HUES64 (cell line): ENCODE measurements around the gene DCUN1D3.

ENCODE experiments used
- H3K27ac ChIP-seq: 2 replicates; pipeline ENCODE4 v1.7.0; 2013; ENCODE audit warnings: low read depth, low read length, inconsistent platforms
- H3K27me3 ChIP-seq: 2 replicates; pipeline ENCODE4 v1.6.1; 2013; ENCODE audit warnings: mild to moderate bottlenecking, low read length; ENCODE audit not compliant: insufficient read depth
- H3K36me3 ChIP-seq: 2 replicates; pipeline ENCODE4 v1.6.1; 2013; ENCODE audit warnings: mild to moderate bottlenecking, low read length; ENCODE audit not compliant: insufficient read depth
- H3K4me1 ChIP-seq: 2 replicates; pipeline ENCODE4 v1.6.1; 2013; ENCODE audit warnings: mild to moderate bottlenecking, low read length, moderate library complexity; ENCODE audit not compliant: insufficient read depth
- H3K4me3 ChIP-seq: 2 replicates; pipeline ENCODE4 v1.5.1; 2013; ENCODE audit warnings: mild to moderate bottlenecking, low read length, moderate library complexity
- H3K9ac ChIP-seq: 2 replicates; pipeline ENCODE4 v1.6.1; 2013; ENCODE audit warnings: mild to moderate bottlenecking, low read depth, low read length
- H3K9me3 ChIP-seq: 2 replicates; pipeline ENCODE4 v1.6.1; 2013; ENCODE audit warnings: low read depth, low read length; ENCODE audit not compliant: insufficient read depth
- WGBS: fragments of 150-250, 120-280 bp; methylation state at CpG from one replicate; pipeline ENCODE4 v1.1.7; 2013; ENCODE audit warnings: missing lambda C conversion rate; 5-methylcytosine and 5-hydroxymethylcytosine counted together

DCUN1D3 gene

DNA sequence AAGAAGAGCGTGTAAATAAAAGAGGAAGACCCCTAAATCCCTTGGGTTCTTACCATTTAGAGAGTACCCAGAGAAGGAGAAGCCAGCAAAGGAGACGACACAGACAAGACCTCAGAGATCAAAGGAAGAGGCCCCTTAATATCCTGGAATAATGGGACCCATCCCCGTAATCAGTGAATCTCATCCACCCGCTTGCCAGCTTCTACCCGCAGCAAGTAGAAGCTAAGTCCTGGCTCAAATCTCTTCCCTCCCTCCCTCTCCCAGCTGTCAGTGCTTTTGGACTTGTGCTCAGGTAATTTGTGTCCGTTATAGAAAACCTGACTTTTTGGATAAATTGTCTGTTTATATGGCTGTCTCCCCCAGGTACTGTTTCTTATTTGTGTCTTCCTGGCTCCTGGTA, 2.3 kb upstream of the DCUN1D3 start:
- Histone ChIP-seq H3K27ac (no peak overlapping the region; the same call in 1 of the 2 replicates), H3K9ac (no peak overlapping the region), H3K4me1 (peaks cover 22% of the 10 kb centered on the region), H3K36me3 (peaks cover 9% of the 10 kb centered on the region; the same call in 1 of the 2 replicates), H3K4me3 (peak overlapping the region; percentile 91), H3K27me3 (no peaks in the 10 kb centered on the region), H3K9me3 (no peaks in the 10 kb centered on the region)
- WGBS: 95% methylated on average over 6 of the region's 6 CpGs

DNA sequence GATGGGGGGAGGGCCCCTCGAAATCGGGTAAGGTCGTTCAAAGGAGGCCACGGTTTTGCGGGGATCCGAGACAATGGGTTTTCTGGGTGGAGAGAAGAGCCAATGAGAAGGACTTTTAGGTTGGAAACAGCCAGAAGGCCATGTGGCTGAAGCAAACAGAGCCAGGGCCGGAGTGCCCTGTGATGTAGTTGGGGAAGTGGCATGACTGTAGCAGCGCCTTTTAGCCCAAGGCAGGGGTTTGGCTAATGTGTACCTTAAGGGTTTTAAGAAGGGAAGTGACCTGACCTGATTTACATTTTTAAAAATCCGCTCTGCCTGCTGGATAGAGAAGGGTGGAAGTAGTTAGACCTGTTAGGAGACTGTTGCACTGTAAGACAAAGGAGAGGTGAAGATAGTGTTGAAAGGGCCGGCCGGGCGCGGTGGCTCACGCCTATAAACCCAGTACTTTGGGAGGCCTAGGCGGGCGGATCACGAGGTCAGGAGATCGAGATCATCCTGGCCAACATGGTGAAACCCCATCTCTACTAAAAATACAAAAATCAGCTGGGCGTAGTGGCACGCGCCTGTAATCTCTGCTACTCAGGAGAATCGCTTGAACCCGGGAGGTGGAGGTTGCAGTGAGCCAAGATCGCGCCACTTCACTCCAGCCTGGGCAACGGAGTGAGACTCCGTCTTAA, 1.4 kb upstream of the DCUN1D3 start:
- Histone ChIP-seq H3K9ac (peak overlapping the region; percentile 98), H3K4me3 (peak overlapping the region; percentile 91), H3K9me3 (no peaks in the 10 kb centered on the region), H3K4me1 (peaks cover 22% of the 10 kb centered on the region), H3K27ac (peak overlapping the region; percentile 85), H3K27me3 (no peaks in the 10 kb centered on the region), H3K36me3 (peaks cover 15% of the 10 kb centered on the region)
- 47% methylated on average over 27 of the region's 27 CpGs for WGBS

DNA sequence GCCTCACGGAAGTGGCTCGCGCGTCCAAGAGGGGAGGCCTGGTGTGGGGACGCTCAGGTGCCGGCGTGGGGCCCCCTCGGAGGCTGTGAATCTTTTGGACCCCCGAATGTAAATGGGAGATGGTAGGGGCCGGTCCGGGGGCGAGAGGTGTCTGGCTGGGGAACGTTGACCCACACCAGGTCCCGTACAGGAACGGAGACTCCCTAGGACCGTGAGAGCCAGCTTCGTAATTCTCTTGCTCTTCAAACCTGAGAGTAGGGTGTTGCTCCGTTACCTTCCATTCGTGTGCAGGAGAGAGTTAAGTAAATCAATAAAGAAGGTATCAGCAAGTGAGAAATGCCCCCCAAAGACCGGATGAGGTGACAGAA, 894 bp upstream of the DCUN1D3 start:
- H3K9me3 ChIP-seq: no peaks in the 10 kb centered on the region
- peak overlapping the region; percentile 91 for H3K4me3 ChIP-seq
- H3K27me3 ChIP-seq: no peaks in the 10 kb centered on the region
- H3K4me1 ChIP-seq: peaks cover 22% of the 10 kb centered on the region
- H3K27ac ChIP-seq: peak overlapping the region; percentile 85
- under 1% methylated on average over 20 of the region's 20 CpGs for WGBS
- peaks cover 19% of the 10 kb centered on the region for H3K36me3 ChIP-seq
- H3K9ac ChIP-seq: peak overlapping the region; percentile 98

DNA sequence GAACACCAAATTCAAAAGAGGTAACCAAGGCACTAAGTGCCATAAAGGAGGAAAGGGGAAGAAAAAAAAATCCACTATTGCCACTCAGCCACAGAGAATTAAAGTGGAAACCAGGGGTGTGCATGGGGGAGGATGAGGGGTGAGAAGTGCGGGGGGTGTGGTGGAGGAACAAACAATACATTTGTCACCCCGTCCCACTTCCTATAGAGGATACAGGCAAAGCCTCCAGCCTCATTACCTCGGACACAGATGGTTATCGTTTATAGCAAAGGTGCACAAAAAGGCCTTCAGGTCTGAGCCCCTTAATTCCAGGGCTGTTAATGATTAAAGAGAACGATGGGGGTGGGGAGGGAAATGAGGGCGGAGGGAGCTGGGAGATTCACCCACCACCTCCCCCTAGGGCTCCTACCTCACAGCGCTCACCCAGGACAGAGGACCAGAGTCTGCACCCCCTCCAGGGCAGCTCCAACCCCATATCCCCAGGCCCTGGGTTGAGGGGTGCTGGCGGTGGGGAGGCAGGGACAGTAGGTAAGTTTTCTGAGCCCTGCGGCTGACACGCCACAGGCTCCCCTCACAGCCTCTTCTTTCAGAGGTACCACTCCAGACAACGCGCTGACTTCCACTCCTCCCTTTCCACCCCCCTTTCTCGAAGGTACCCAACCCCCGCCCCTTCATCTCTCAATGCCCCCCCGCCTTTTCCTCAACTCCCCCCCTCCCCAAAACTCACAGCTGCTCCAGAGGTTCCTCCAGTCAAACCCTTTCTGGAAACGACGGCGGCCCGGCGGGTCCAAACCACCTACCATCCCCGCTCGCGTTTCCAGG, 470 bp downstream of the DCUN1D3 start:
- Histone ChIP-seq H3K4me3 (peak overlapping the region; percentile 91), H3K27ac (peak overlapping the region; percentile 76), H3K27me3 (no peaks in the 10 kb centered on the region), H3K9ac (peak overlapping the region; percentile 80), H3K4me1 (peaks cover 22% of the 10 kb centered on the region), H3K36me3 (peaks cover 28% of the 10 kb centered on the region), H3K9me3 (no peaks in the 10 kb centered on the region)
- WGBS: under 1% methylated on average over 17 of the region's 23 CpGs

DNA sequence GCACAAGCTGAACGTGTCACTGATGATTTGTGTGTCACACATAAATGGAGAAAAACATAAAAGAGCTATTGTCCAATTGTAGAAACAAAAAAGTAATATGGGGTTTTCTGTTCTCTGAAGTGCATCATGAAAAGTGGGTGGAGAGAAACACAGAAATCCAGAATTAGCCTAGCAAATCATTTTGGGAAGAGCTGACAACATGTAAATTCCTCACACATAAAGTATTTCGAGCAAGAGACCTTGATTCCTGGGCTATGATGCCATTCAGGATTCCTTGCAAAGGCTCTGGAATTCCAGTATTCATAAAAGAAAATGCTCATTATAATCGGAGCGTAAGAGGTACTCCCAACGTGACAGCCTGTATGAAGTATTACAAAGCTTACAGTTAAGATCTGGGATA, 1.1 kb downstream of the DCUN1D3 start:
- Histone ChIP-seq H3K4me1 (peaks cover 22% of the 10 kb centered on the region), H3K9me3 (no peaks in the 10 kb centered on the region), H3K27ac (no peak overlapping the region), H3K36me3 (peaks cover 28% of the 10 kb centered on the region), H3K4me3 (peak overlapping the region; percentile 91), H3K27me3 (no peaks in the 10 kb centered on the region), H3K9ac (peak overlapping the region; percentile 80; the same call in 1 of the 2 replicates)
- 58% methylated on average over 5 of the region's 5 CpGs for WGBS

DNA sequence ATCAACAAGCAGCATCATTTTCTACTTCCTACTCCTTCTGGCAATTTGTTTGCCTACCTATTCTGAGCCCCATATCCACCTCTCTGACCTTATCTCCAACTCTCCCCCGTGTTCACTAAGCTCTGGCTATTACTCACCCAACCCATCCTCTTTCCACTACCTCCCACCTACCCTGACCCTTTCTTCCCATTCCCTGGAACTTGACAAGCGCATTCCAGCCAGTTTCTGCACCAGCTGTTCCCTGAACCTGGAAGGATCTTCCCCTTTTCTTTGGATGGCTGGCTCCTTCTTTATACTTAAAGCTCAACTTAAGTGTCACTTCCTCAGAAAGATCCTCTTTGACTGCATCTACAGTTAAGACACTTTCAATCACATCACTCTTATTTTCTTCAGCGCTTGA, 2.2 kb downstream of the DCUN1D3 start:
- Histone ChIP-seq H3K9ac (no peak overlapping the region), H3K4me3 (no peak overlapping the region), H3K27ac (no peak overlapping the region), H3K9me3 (no peaks in the 10 kb centered on the region), H3K4me1 (peaks cover 22% of the 10 kb centered on the region), H3K36me3 (peaks cover 31% of the 10 kb centered on the region), H3K27me3 (no peaks in the 10 kb centered on the region)
- 75% methylated on average over 3 of the region's 3 CpGs for WGBS

DNA sequence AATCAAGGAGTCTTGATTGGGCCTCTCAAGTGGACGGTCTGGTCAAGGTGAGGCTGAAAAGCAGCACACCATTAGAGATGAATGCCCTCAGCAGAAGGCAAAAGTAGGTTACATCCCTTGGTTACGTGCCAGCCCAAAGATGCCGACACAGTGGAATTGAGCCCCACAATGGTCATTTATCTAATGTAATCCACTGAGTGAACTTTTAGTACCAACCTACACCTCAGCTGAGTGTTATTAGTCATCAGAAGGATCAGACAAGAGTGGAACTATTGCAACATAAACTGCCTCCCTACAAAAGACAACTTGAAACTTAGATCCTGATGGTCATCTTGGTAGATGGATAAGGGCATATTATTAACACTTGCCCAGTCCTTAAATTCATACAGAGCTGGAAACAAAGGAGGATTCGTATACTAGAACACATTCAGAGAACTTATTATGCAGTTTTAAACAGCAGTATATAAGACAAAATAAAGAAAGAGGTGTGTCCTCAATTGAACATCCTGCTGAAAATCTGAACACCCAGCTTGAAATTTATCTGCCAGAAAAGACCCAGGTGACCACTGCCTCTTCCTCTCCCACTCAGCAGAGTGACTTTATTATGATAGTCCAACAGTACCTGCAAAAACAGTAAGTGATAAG, 2.8 kb downstream of the DCUN1D3 start:
- no peak overlapping the region for H3K27ac ChIP-seq
- H3K4me1 ChIP-seq: peaks cover 22% of the 10 kb centered on the region
- no peaks in the 10 kb centered on the region for H3K27me3 ChIP-seq
- WGBS: 95% methylated on average over 3 of the region's 4 CpGs
- H3K9ac ChIP-seq: no peak overlapping the region
- no peaks in the 10 kb centered on the region for H3K9me3 ChIP-seq
- H3K36me3 ChIP-seq: peaks cover 30% of the 10 kb centered on the region
- H3K4me3 ChIP-seq: no peak overlapping the region

DNA sequence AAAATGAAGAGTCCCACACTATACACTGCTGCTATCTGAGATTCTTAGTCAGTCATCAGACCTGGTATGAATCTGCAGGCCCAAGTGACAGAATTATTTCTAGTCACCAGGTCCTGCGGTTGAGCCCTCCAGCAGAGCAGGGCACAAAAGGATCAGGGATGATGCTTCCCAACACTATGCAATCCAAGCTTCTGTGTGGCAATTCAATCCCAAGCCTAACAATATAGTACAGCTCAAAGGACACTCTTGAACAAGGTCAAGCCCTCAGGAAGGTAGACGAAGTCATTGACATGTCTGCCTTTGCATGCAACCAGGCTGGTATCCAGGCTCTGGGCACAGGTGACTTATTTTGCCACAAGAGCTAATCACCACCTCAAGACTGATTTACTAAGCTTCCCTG, 5.8 kb downstream of the DCUN1D3 start:
- 98% methylated on average over 2 of the region's 2 CpGs for WGBS
- Histone ChIP-seq H3K9ac (no peak overlapping the region), H3K9me3 (no peaks in the 10 kb centered on the region), H3K4me1 (peaks cover 29% of the 10 kb centered on the region), H3K4me3 (no peak overlapping the region), H3K36me3 (peaks cover 40% of the 10 kb centered on the region), H3K27me3 (no peaks in the 10 kb centered on the region), H3K27ac (no peak overlapping the region)

DNA sequence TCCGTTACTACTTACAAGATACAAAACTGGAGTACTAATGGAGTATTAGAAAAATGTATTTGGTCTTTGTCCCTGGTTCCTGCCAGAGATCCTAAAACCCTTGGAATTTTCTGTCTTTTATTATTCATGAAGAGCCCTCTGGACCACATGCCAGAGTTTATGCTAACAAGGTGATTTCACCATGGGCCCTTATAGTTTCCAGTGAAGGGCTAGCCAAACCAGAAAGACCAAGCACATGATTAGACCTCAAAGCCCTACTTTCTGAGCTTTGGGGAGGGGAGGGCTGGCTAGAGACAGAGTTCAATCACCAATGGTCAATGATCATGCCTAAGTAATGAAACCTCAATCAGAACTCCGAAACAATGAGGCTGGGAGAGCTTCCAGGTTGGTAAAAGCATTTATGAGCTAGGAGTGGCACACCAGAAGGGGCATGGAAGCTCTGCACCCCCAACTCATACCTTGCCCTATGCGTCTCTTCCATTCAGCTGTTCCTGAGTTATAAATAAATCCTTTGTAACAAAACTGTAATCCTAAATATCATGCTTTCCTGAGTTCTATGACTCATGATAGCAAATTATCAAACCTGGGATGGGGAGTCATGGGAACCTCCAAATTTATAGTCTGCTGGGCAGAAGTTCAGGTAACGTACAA, 10.4 kb downstream of the DCUN1D3 start:
- Histone ChIP-seq H3K4me1 (peaks cover 15% of the 10 kb centered on the region), H3K9ac (no peak overlapping the region), H3K27me3 (no peaks in the 10 kb centered on the region), H3K27ac (peak overlapping the region; percentile 51; the same call in 1 of the 2 replicates), H3K36me3 (peaks cover 18% of the 10 kb centered on the region), H3K9me3 (no peaks in the 10 kb centered on the region), H3K4me3 (no peak overlapping the region)
- WGBS: 95% methylated on average over 3 of the region's 4 CpGs

DNA sequence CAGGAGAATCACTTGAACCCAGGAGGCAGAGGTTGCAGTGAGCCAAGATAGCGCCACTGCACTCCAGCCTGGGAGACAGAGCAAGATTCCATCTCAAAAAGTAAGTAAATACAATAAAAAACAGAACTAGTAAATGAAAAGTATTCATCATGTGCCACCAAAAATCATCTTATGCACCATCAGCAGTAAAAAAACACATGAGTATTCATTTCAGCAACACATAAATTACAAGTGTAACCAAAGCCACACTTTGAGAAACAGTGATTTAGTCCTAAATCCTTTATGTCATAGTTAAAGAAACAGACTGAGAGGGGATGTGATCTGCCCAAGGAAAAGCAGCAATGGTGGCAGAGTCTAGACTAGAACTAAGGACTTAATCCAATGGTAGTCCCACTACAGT, 13.0 kb downstream of the DCUN1D3 start:
- Histone ChIP-seq H3K9me3 (no peaks in the 10 kb centered on the region), H3K27me3 (no peaks in the 10 kb centered on the region), H3K4me1 (peaks cover 15% of the 10 kb centered on the region), H3K36me3 (peaks cover 8% of the 10 kb centered on the region; the same call in 1 of the 2 replicates), H3K4me3 (no peak overlapping the region), H3K9ac (no peak overlapping the region), H3K27ac (no peak overlapping the region)
- 100% methylated on average over 1 of the region's 1 CpG for WGBS

DNA sequence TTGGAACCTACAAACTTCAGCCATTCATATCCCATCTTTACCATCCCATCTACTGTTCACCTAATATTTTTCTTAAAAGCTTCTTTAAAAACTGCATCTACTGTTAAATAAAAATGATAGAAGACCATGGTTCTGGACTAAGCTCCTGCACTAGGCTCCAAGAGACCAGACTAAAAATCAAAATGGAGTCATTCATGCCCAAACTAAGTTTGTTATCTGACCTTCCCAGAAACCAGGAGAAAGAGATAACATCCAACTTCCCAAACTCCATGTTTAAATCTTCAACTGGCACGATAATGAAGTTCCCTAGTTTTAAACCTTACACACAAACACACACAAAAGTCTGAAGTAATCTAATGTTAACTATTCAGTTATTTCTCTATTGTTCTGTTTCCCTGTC, 13.8 kb downstream of the DCUN1D3 start:
- no peaks in the 10 kb centered on the region for H3K9me3 ChIP-seq
- H3K4me3 ChIP-seq: no peak overlapping the region
- no peak overlapping the region for H3K9ac ChIP-seq
- peaks cover 15% of the 10 kb centered on the region for H3K4me1 ChIP-seq
- H3K27me3 ChIP-seq: no peaks in the 10 kb centered on the region
- 0% methylated on average over 1 of the region's 1 CpG for WGBS
- no peaks in the 10 kb centered on the region; the same call in 1 of the 2 replicates for H3K36me3 ChIP-seq
- H3K27ac ChIP-seq: no peak overlapping the region
